HCT116 (cell line): ENCODE data around the gene C12orf50. TPM values are rescaled to one million over a fixed set of nuclear protein-coding genes. Genes with fewer than 3 reads are reported as not detected.

Experiments used
- ATAC-seq: fragments of 200-7000 bp; cut with Tn5 transposase; 2 replicates; pipeline ENCODE4 v1.9.1; 2020; ENCODE audit warnings: mild to moderate bottlenecking, moderate library complexity
- BruUV-seq: library from RNA; stranded (reverse); fragments of 400-500 nt; replicated peaks from 2 replicates; lab custom pipeline; 2021; lab: Mats Ljungman, UMichigan
- CTCF ChIA-PET: fragments of 300-600 bp; sonication (Branson Sonifier 250); formaldehyde crosslinking; loops from one replicate; lab custom pipeline; 2021; ENCODE audit warnings: antibody characterized with exemption; lab: Charles Lee
- POLR2A ChIA-PET: fragments of 300-600, 350-600 bp; sonication (Branson Sonifier 250); formaldehyde crosslinking; loops from one replicate; lab custom pipeline; 2021; ENCODE audit warnings: antibody characterized with exemption; lab: Charles Lee
- RAD21 ChIA-PET, 2 experiments: fragments of 300-600 bp; sonication (Branson Sonifier 250); formaldehyde crosslinking; loops; one replicate each; lab custom pipeline; 2023; ENCODE audit warnings: low total read pairs in 2 of 2; ENCODE audit not compliant: uncharacterized antibody in 2 of 2, unreplicated experiment in 2 of 2, low non-redundant PET in 1 of 2; lab: Charles Lee
- DNase-seq: peaks from one replicate; pipeline ENCODE4 v3.0.0-alpha.2; 2010; ENCODE audit warnings: low read depth, low spot score
- H2AFZ ChIP-seq: fragments of 200-600 bp; shearing (Covaris generic), sonication (generic); 2 replicates; pipeline ENCODE4 v1.6.1; 2017; ENCODE audit warnings: low read depth, mixed run types, mixed read lengths, antibody characterized with exemption, low read length; ENCODE audit not compliant: poor library complexity, severe bottlenecking
- H3K27ac ChIP-seq: 2 replicates; pipeline ENCODE4 v1.5.1; 2012; ENCODE audit warnings: low read depth, low read length
- H3K27me3 ChIP-seq: fragments of 200-600 bp; sonication (generic); 2 replicates; pipeline ENCODE4 v1.6.1; 2016; ENCODE audit warnings: mixed run types, low read length, mixed read lengths; ENCODE audit not compliant: insufficient read depth
- H3K36me3 ChIP-seq, 2 experiments: fragments of 200-500 bp in 1 of 2; fragments of 200-600 bp in 1 of 2; sonication (Bioruptor generic) in 1 of 2; sonication (generic) in 1 of 2; 2 replicates each; pipeline versions ENCODE4 v1.5.1 to v1.6.1; 2014 to 2016; ENCODE audit warnings: low read length in 2 of 2, inconsistent platforms in 1 of 2, mixed read lengths in 1 of 2, mixed run types in 1 of 2; ENCODE audit not compliant: insufficient read depth in 2 of 2, control insufficient read depth in 1 of 2
- H3K4me1 ChIP-seq, 2 experiments: fragments of 200-600 bp in 1 of 2; sonication (generic) in 1 of 2; 2 replicates each; pipeline versions ENCODE4 v1.5.1 to v1.6.1; 2012 to 2017; ENCODE audit warnings: low read length in 2 of 2, inconsistent platforms in 1 of 2, mild to moderate bottlenecking in 1 of 2, mixed read lengths in 1 of 2, mixed run types in 1 of 2, moderate library complexity in 1 of 2; ENCODE audit not compliant: insufficient read depth in 2 of 2, control insufficient read depth in 1 of 2
- H3K4me2 ChIP-seq: fragments of 200-600 bp; sonication (generic); 2 replicates; pipeline ENCODE4 v1.6.1; 2017; ENCODE audit warnings: mixed run types, low read length, mixed read lengths
- H3K4me3 ChIP-seq, 2 experiments: fragments of 200-600 bp in 1 of 2; sonication (generic) in 1 of 2; replicated peaks in 1 of 2; 2 replicates each; pipeline ENCODE4 v1.5.1; 2011 to 2016; ENCODE audit warnings: low read length in 2 of 2, control low read depth in 1 of 2, low read depth in 1 of 2, mild to moderate bottlenecking in 1 of 2, mixed read lengths in 1 of 2, mixed run types in 1 of 2
- H3K79me2 ChIP-seq: fragments of 200-600 bp; sonication (generic); 2 replicates; pipeline ENCODE4 v1.6.1; 2017; ENCODE audit warnings: mild to moderate bottlenecking, mixed run types, low read length, moderate library complexity, mixed read lengths; ENCODE audit not compliant: insufficient read depth
- H3K9ac ChIP-seq: fragments of 200-600 bp; sonication (generic); 2 replicates; pipeline ENCODE4 v1.6.1; 2016; ENCODE audit warnings: low read length, mixed read lengths
- H3K9me2 ChIP-seq: fragments of 200-600 bp; sonication (generic), shearing (Covaris generic); 2 replicates; pipeline ENCODE4 v1.6.1; 2017; ENCODE audit warnings: mixed run types, mild to moderate bottlenecking, moderate library complexity; ENCODE audit not compliant: insufficient read depth
- H3K9me3 ChIP-seq, 2 experiments: fragments of 200-500 bp in 1 of 2; fragments of 200-600 bp in 1 of 2; sonication (Bioruptor generic) in 1 of 2; sonication (generic) in 1 of 2; 2 replicates each; pipeline ENCODE4 v1.6.1; 2014 to 2017; ENCODE audit warnings: low read length in 2 of 2, mixed read lengths in 2 of 2, inconsistent platforms in 1 of 2, low read depth in 1 of 2, mild to moderate bottlenecking in 1 of 2, mixed run types in 1 of 2, moderate library complexity in 1 of 2; ENCODE audit not compliant: control insufficient read depth in 1 of 2, insufficient read depth in 1 of 2
- H4K20me1 ChIP-seq: fragments of 200-600 bp; sonication (generic), shearing (Covaris generic); 2 replicates; pipeline ENCODE4 v1.6.1; 2017; ENCODE audit warnings: mixed run types, mild to moderate bottlenecking, moderate library complexity; ENCODE audit not compliant: insufficient read depth
- CTCF ChIP-seq, 3 experiments: fragments of 200-600 bp in 1 of 3; sonication (generic) in 1 of 3; IDR thresholded peaks in 2 of 3; conservative IDR thresholded peaks in 1 of 3; 2 replicates each; pipeline ENCODE4 v1.5.1; 2012 to 2017; ENCODE audit warnings: low read depth in 2 of 3, low read length in 2 of 3, antibody characterized with exemption in 1 of 3, borderline replicate concordance in 1 of 3, control low read depth in 1 of 3, mild to moderate bottlenecking in 1 of 3, mixed read lengths in 1 of 3, mixed run types in 1 of 3, moderate library complexity in 1 of 3; ENCODE audit not compliant: insufficient read depth in 1 of 3
- EGR1 ChIP-seq: IDR thresholded peaks from 2 replicates; pipeline ENCODE4 v1.6.1; 2012; ENCODE audit warnings: low read depth
- POLR2A ChIP-seq: IDR thresholded peaks from 2 replicates; pipeline ENCODE4 v1.7.0; 2011; ENCODE audit warnings: borderline replicate concordance; ENCODE audit not compliant: insufficient read depth, insufficient read length; ENCODE audit errors: extremely low read depth
- REST ChIP-seq: IDR thresholded peaks from 2 replicates; pipeline ENCODE4 v1.6.1; 2012; ENCODE audit warnings: low read depth
- SRF ChIP-seq: IDR thresholded peaks from 2 replicates; pipeline ENCODE4 v1.6.1; 2012; ENCODE audit warnings: low read depth
- YY1 ChIP-seq: IDR thresholded peaks from 2 replicates; pipeline ENCODE4 v1.6.1; 2011; ENCODE audit warnings: low read length, low read depth, moderate library complexity, mild to moderate bottlenecking; ENCODE audit not compliant: insufficient replicate concordance; ENCODE audit errors: extremely low read depth
- intact Hi-C: fragments of 100-400 bp; cut with micrococcal nuclease; formaldehyde crosslinking; loops from 2 replicates; pipeline ENCODE4 v1.10.0; 2022
- total RNA-seq: library from RNA; stranded (reverse); gene quantifications from one replicate; pipeline ENCODE4 v1.2.1, GENCODE V29; 2021; ENCODE audit not compliant: unreplicated experiment
- TF ChIP-seq, protein P1 (sequence below): IDR thresholded peaks from 2 replicates; pipeline ENCODE4 v1.6.1; 2012

Gene C12orf50
- total RNA-seq, 1 experiment from 2014 or later = not detected

DNA sequence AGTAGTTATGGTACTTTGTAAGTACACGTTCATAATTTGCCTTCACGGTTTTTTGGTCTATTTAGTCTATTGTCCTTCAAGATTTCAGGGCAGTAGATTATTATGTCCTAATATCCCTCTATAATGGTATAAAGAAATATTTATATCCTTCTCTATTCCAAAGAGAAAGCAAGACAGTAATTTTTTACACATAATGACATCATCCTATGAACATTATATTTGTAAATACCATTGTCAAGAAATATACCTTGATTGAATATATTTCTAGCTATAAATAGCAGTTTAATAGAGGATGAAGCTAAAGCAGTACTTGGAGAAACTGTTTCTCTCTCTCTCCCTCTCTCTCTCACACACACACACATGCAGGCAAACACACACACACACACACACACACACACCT lies 77.0 kb downstream of the C12orf50 start (continued):
- TF ChIP-seq, protein P1, sequence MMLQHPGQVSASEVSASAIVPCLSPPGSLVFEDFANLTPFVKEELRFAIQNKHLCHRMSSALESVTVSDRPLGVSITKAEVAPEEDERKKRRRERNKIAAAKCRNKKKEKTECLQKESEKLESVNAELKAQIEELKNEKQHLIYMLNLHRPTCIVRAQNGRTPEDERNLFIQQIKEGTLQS = no peak
- no peak for TF ChIP-seq REST

- no peaks in the 10 kb centered on the region for H3K9me3 ChIP-seq
- H3K36me3 ChIP-seq = no peaks in the 10 kb centered on the region
- ChIA-PET CTCF (no interaction called here), RAD21 (no interaction called here), POLR2A (no interaction called here)
- intact Hi-C loops = no loop called here
- BruUV-seq = no TSS peak
- H4K20me1 ChIP-seq = no peaks in the 10 kb centered on the region
- H3K4me1 ChIP-seq = no peaks in the 10 kb centered on the region
- no peak overlapping the region for H2AFZ ChIP-seq
- no peaks in the 10 kb centered on the region for H3K27me3 ChIP-seq
- no peak overlapping the region for H3K4me2 ChIP-seq
- H3K4me3 ChIP-seq = no peak overlapping the region
- no peaks in the 10 kb centered on the region for H3K79me2 ChIP-seq
- no peak overlapping the region for H3K9ac ChIP-seq
- TF ChIP-seq YY1 (no peak), EGR1 (no peak), SRF (no peak), POLR2A (no peak), CTCF (IDR thresholded peaks at IDR 0.05 in 2 of 3, conservative IDR thresholded peaks at IDR 0.05 in 1 of 3; ENCODE audit: borderline replicate concordance in 1 of 3, insufficient read depth in 1 of 3, low read depth in 2 of 3, low read length in 2 of 3) (no peak)
- TF ChIP-seq, all 23 proteins: peak for 0
- no peak overlapping the region for H3K27ac ChIP-seq
- no peaks in the 10 kb centered on the region for H3K9me2 ChIP-seq
- ATAC-seq (no peak), DNase-seq (no peak)
These were observed 85.4 kb downstream of the C12orf50 start for GRCh38 chr12:87943762-87944161.
